ENCODE data around the gene IFI27. TPM values are rescaled to one million over a fixed set of nuclear protein-coding genes. Genes with fewer than 3 reads are reported as not detected.

Gene IFI27
- total and polyA plus RNA-seq, 2 of the 4 experiments (the other 2 are of a cell fraction) = under 0.01 to 0.60 TPM

GRCh38 chr14:94165744-94166143 is 55.2 kb downstream of the IFI27 start:
- POLR2A ChIA-PET (ENCODE audit: unreplicated experiment) = no interaction called here

More at GRCh38 chr14:94165744-94166143, 55.2 kb downstream of the IFI27 start:
- no peak for DNase-seq
- BruUV-seq (replicated peaks) = no TSS peak
- Histone ChIP-seq H3K4me3 (ENCODE audit: insufficient read depth, low read depth, low read length) (no peak overlapping the region), H3K23ac (ENCODE audit: low read depth, low read length) (no peak overlapping the region; the same call in 1 of the 2 replicates), H3K4me1 (ENCODE audit: control insufficient read depth, insufficient read depth, low read length) (peaks cover 3% of the 10 kb centered on the region; the same call in 1 of the 2 replicates), H2BK5ac (ENCODE audit: low read depth, low read length, poor library complexity, severe bottlenecking) (no peak overlapping the region), H3K36me3 (ENCODE audit: control insufficient read depth, insufficient read depth, low read length) (no peaks in the 10 kb centered on the region), H3K14ac (replicated peaks; ENCODE audit: low read depth, low read length) (no peak overlapping the region), H2BK15ac (ENCODE audit: low read depth, low read length) (no peak overlapping the region), H3K27ac (ENCODE audit: insufficient read depth, low read length) (no peak overlapping the region), H3K4ac (ENCODE audit: low read depth, low read length) (no peak overlapping the region), H3K56ac (ENCODE audit: extremely low read depth, insufficient read depth, low read length) (no peak overlapping the region), H2BK20ac (ENCODE audit: low read depth, low read length) (no peak overlapping the region), H2AK5ac (ENCODE audit: low read depth, low read length) (no peak overlapping the region), H3K9me3 (ENCODE audit: control insufficient read depth, insufficient read depth, low read length) (no peaks in the 10 kb centered on the region), H4K8ac (ENCODE audit: low read depth in 2 of 2, low read length in 2 of 2) (no peak overlapping the region), H3K9ac (ENCODE audit: low read depth, low read length) (no peak overlapping the region), H4K91ac (ENCODE audit: insufficient read depth, low read depth, low read length) (no peak overlapping the region), H3K18ac (ENCODE audit: low read depth, low read length) (no peak overlapping the region), H3K4me2 (ENCODE audit: low read depth, low read length) (no peak overlapping the region), H3K9me1 (ENCODE audit: insufficient read depth, low read length) (no peaks in the 10 kb centered on the region; the same call in 1 of the 2 replicates), H3K27me3 (ENCODE audit: control insufficient read depth, insufficient read depth, low read length) (peaks cover 32% of the 10 kb centered on the region), H4K5ac (ENCODE audit: low read depth, low read length) (no peak overlapping the region), H3K79me1 (ENCODE audit: low read depth in 1 of 2, low read length in 2 of 2) (no peaks in the 10 kb centered on the region), H2AFZ (replicated peaks; ENCODE audit: low read length, poor library complexity) (no peak overlapping the region), H4K20me1 (ENCODE audit: insufficient read depth, low read length) (no peaks in the 10 kb centered on the region), H2AK9ac (replicated peaks; ENCODE audit: low read depth, low read length, poor library complexity) (no peak overlapping the region), H2BK120ac (ENCODE audit: low read depth, low read length) (no peak overlapping the region)
- CTCF ChIA-PET = no interaction called here
- TF ChIP-seq SMC3 (IDR thresholded peaks at IDR 0.05; ENCODE audit: low read depth, low read length) (no peak), ELK1 (IDR thresholded peaks at IDR 0.05; ENCODE audit: borderline replicate concordance, low read depth, low read length) (no peak), RFX5 (IDR thresholded peaks at IDR 0.05; ENCODE audit: low read depth, low read length) (no peak), USF2 (IDR thresholded peaks at IDR 0.05; ENCODE audit: low read depth, low read length) (no peak)
- dilution Hi-C loops (cut with HindIII; ENCODE audit: low sequenced_read_pairs, unreplicated experiment) = no loop called here
- WGBS, 2 experiments (ENCODE audit: extremely low coverage in 2 of 2, insufficient read length in 1 of 2) = no CpG with 5 or more reads among the region's 3 CpGs
- ATAC-seq (ENCODE audit: low read depth) = no peak
- in situ Hi-C loops (cut with MboI; ENCODE audit: low sequenced_read_pairs) = no loop called here
- intact Hi-C loops (cut with micrococcal nuclease) = no loop called here

Other genes starting within 250 kb of the IFI27 start
- gene FAM181A, start 183.4 kb upstream of the IFI27 start, total RNA-seq (2012; rRNA removed) = not detected in 2 replicates
- not detected in 2 replicates for gene FAM181A, start 183.4 kb upstream of the IFI27 start, polyA plus RNA-seq (2012; rRNA removed)
- 0.54 and 0.83 TPM in 2 replicates for gene ASB2, start 134.2 kb upstream of the IFI27 start, total RNA-seq (2012; rRNA removed)
- 0.77 and 0.98 TPM in 2 replicates for gene ASB2, start 134.2 kb upstream of the IFI27 start, polyA plus RNA-seq (2012; rRNA removed)
- not detected in 2 replicates for gene CCDC197, start 113.4 kb upstream of the IFI27 start, total RNA-seq (2012; rRNA removed)
- not detected in 2 replicates for gene CCDC197, start 113.4 kb upstream of the IFI27 start, polyA plus RNA-seq (2012; rRNA removed)
- gene OTUB2, start 84.4 kb upstream of the IFI27 start, total RNA-seq (2012; rRNA removed) = 2.2 and 2.5 TPM in 2 replicates
- gene OTUB2, start 84.4 kb upstream of the IFI27 start, polyA plus RNA-seq (2012; rRNA removed) = 1.0 and 1.1 TPM in 2 replicates
- 152 and 155 TPM in 2 replicates for gene DDX24, start 29.5 kb upstream of the IFI27 start, total RNA-seq (2012; rRNA removed)
- gene DDX24, start 29.5 kb upstream of the IFI27 start, polyA plus RNA-seq (2012; rRNA removed) = 126 and 134 TPM in 2 replicates
- 10.8 and 13.3 TPM in 2 replicates for gene IFI27L1, start 29.4 kb upstream of the IFI27 start, total RNA-seq (2012; rRNA removed)
- gene IFI27L1, start 29.4 kb upstream of the IFI27 start, polyA plus RNA-seq (2012; rRNA removed) = 22.5 and 24.3 TPM in 2 replicates
- 43.0 and 111 TPM in 2 replicates for gene IFI27L2, start 18.9 kb downstream of the IFI27 start, total RNA-seq (2012; rRNA removed)
- gene IFI27L2, start 18.9 kb downstream of the IFI27 start, polyA plus RNA-seq (2012; rRNA removed) = 187 and 261 TPM in 2 replicates
- gene PPP4R4, start 63.6 kb downstream of the IFI27 start, total RNA-seq (2012; rRNA removed) = 0.36 and 0.56 TPM in 2 replicates
- gene PPP4R4, start 63.6 kb downstream of the IFI27 start, polyA plus RNA-seq (2012; rRNA removed) = 0.13 and 0.17 TPM in 2 replicates
- gene SERPINA10, start 182.5 kb downstream of the IFI27 start, total RNA-seq (2012; rRNA removed) = not detected in 2 replicates
- gene SERPINA10, start 182.5 kb downstream of the IFI27 start, polyA plus RNA-seq (2012; rRNA removed) = not detected in 2 replicates
- gene SERPINA6, start 212.6 kb downstream of the IFI27 start, total RNA-seq (2012; rRNA removed) = not detected in 2 replicates
- not detected in 2 replicates for gene SERPINA6, start 212.6 kb downstream of the IFI27 start, polyA plus RNA-seq (2012; rRNA removed)

Data from IMR-90 (cell line).